Fibroblast of mammary gland (primary cell): Measurements from ENCODE around the gene CKS2.

Experiments
- DNase-seq: peaks from one replicate; pipeline ENCODE4 v3.0.0-alpha.2; 2010; ENCODE audit warnings: low read depth
- H3K4me3 ChIP-seq: 2 replicates; pipeline ENCODE4 v1.5.1; 2011; ENCODE audit warnings: low read depth, mild to moderate bottlenecking, low read length, moderate library complexity; ENCODE audit not compliant: control insufficient read depth
- CTCF ChIP-seq: conservative IDR thresholded peaks from 2 replicates; pipeline ENCODE4 v1.5.1; 2011; ENCODE audit warnings: low read depth, low read length, inconsistent platforms; ENCODE audit not compliant: control insufficient read depth, insufficient read depth

Gene CKS2

GRCh38 chr9:89354471-89354870, 43.5 kb downstream of the CKS2 start:
- TF ChIP-seq CTCF, result no peak
- no peak for DNase-seq
- no peak overlapping the region for H3K4me3 ChIP-seq

- no peak for TF ChIP-seq CTCF
Measured at GRCh38 chr9:89356782-89357181, 45.8 kb downstream of the CKS2 start.

GRCh38 chr9:89357331-89358197, 46.6 kb downstream of the CKS2 start:
- no peak for TF ChIP-seq CTCF
- no peak overlapping the region for H3K4me3 ChIP-seq
- DNase-seq, result no peak

More at GRCh38 chr9:89356782-89357181, 45.8 kb downstream of the CKS2 start:
- no peak overlapping the region for H3K4me3 ChIP-seq
- DNase-seq, result no peak

GRCh38 chr9:89358376-89358916, 47.5 kb downstream of the CKS2 start:
- H3K4me3 ChIP-seq, result no peak overlapping the region
- TF ChIP-seq CTCF, result no peak
- no peak for DNase-seq

GRCh38 chr9:89358985-89359384, 48.0 kb downstream of the CKS2 start:
- no peak for TF ChIP-seq CTCF
- DNase-seq, result no peak
- no peak overlapping the region for H3K4me3 ChIP-seq

GRCh38 chr9:89359751-89360261, 48.8 kb downstream of the CKS2 start:
- no peak overlapping the region for H3K4me3 ChIP-seq
- no peak for TF ChIP-seq CTCF
- peak; percentile 65 for DNase-seq

GRCh38 chr9:89360465-89360864, 49.5 kb downstream of the CKS2 start:
- no peak for DNase-seq
- no peak overlapping the region for H3K4me3 ChIP-seq
- no peak for TF ChIP-seq CTCF
